ENCODE data around the gene MRPL32.

- TF ChIP-seq, protein P1, sequence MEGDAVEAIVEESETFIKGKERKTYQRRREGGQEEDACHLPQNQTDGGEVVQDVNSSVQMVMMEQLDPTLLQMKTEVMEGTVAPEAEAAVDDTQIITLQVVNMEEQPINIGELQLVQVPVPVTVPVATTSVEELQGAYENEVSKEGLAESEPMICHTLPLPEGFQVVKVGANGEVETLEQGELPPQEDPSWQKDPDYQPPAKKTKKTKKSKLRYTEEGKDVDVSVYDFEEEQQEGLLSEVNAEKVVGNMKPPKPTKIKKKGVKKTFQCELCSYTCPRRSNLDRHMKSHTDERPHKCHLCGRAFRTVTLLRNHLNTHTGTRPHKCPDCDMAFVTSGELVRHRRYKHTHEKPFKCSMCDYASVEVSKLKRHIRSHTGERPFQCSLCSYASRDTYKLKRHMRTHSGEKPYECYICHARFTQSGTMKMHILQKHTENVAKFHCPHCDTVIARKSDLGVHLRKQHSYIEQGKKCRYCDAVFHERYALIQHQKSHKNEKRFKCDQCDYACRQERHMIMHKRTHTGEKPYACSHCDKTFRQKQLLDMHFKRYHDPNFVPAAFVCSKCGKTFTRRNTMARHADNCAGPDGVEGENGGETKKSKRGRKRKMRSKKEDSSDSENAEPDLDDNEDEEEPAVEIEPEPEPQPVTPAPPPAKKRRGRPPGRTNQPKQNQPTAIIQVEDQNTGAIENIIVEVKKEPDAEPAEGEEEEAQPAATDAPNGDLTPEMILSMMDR (IDR thresholded peaks at IDR 0.05; ENCODE audit: low read depth, low read length), result no peak
- peak; percentile 89 for TF ChIP-seq MYC (IDR thresholded peaks at IDR 0.05; ENCODE audit: low read depth, low read length)
- peak; percentile 91 for TF ChIP-seq POLR2A (IDR thresholded peaks at IDR 0.05; ENCODE audit: extremely low read depth, insufficient read length)
These were observed at the start of gene MRPL32, which contains the start of gene PSMA2 for GRCh38 chr7:42931834-42932651.

All from NB4 (cell line).